ENCODE results near the gene JOSD1. TPM values are rescaled to one million over a fixed set of nuclear protein-coding genes. Genes with fewer than 3 reads are reported as not detected.
A peak's percentile ranks its signal among the peaks of the same experiment; 100 is the strongest.

Gene JOSD1
- total and polyA plus RNA-seq, 4 donors: 35.4 to 51.0 (median 39.8) TPM

DNA sequence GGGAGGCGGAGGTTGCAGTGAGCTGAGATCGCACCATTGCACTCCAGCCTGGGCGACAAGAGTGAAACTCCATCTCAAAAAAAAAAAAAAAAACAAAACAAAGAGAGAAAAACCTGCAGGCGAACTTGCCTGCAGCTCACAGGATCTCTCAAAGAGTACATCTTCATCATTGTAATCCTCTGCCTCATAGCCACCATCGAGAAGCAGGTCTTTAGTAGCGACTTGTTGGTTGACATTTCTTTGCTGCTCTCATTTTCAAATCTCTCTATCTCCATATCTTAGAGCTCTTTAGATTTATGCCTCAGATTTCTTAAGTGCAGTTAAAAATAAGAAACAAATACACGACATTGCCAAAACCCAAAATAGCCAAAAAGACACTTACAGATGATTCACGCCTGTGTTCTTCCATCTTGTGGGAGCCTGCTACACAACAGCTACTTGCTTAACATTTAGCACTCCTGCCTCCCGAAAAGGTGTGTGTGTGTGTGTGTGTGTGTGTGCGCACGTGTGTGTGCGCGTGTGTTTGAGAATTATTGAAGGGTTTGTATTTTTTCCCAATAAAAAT, 59.2 kb downstream of the JOSD1 start:
- Histone ChIP-seq H3K4me3 (ENCODE audit: low read depth, low read length) (no peak overlapping the region), H3K36me3 (ENCODE audit: control insufficient read depth, insufficient read depth, low read length) (peaks cover 35% of the 10 kb centered on the region), H3K27me3 (ENCODE audit: control insufficient read depth, insufficient read depth, low read length) (no peaks in the 10 kb centered on the region), H3K9me3 (ENCODE audit: control insufficient read depth, insufficient read depth, low read length) (no peaks in the 10 kb centered on the region), H3K27ac (ENCODE audit: low read depth, low read length) (no peak overlapping the region), H3K4me1 (ENCODE audit: control insufficient read depth, insufficient read depth, low read length) (no peaks in the 10 kb centered on the region)
- peak in 1 of 6 donors; percentile 51 for DNase-seq (ENCODE audit: low read depth in 4 of 6, low spot score in 6 of 6)
- 96% methylated on average over 4 of the region's 13 CpGs for WGBS (ENCODE audit: insufficient coverage)

DNA sequence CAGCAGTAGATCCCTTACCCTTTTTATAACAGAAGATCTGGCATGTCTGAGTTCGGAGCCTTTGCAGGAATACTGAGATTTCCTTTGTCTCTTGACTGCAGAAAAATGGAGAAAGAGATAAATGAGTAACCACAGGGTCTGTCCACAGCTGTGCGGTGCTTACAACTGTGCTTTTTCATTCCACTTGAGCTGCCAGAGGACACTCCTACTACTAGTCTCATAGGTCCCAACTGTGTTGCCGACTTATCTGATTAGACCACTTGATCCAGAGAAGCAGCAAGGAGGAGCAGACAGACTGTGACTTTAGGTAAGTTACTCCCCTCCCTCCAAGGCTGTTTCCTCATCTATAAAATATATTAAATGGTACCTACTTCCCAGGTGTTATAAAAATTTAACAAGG, 62.0 kb downstream of the JOSD1 start:
- no peaks in the 10 kb centered on the region for H3K9me3 ChIP-seq (ENCODE audit: control insufficient read depth, insufficient read depth, low read length)
- H3K36me3 ChIP-seq (ENCODE audit: control insufficient read depth, insufficient read depth, low read length): peaks cover 40% of the 10 kb centered on the region
- H3K4me3 ChIP-seq (ENCODE audit: low read depth, low read length): no peak overlapping the region
- peak in 2 of 6 donors; percentile 5 to 35 for DNase-seq (ENCODE audit: low read depth in 4 of 6, low spot score in 6 of 6)
- H3K4me1 ChIP-seq (ENCODE audit: control insufficient read depth, insufficient read depth, low read length): no peaks in the 10 kb centered on the region
- H3K27ac ChIP-seq (ENCODE audit: low read depth, low read length): no peak overlapping the region
- 60% methylated on average over 1 of the region's 3 CpGs for WGBS (ENCODE audit: insufficient coverage)
- no peaks in the 10 kb centered on the region for H3K27me3 ChIP-seq (ENCODE audit: control insufficient read depth, insufficient read depth, low read length)

DNA sequence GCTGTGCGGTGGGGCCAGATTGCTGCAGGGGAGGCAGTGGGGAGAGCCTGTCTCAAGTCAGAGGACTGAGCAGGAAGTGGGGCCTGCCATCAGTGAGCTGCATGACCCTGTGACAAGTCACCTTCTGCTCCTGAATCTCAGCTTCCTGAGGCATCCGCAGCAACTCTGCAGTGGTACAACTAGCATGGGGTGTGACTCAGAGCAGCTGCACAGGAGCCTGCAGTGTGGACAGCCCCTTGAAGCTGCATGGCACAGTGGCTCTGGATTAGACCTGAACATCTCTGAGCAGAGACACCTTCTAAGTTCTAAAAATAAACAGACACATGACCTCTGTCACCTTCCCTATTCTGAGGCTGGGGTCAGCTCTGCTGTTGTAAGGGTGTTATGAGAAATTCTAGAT, 62.5 kb downstream of the JOSD1 start:
- no peaks in the 10 kb centered on the region for H3K9me3 ChIP-seq (ENCODE audit: control insufficient read depth, insufficient read depth, low read length)
- peaks cover 42% of the 10 kb centered on the region for H3K36me3 ChIP-seq (ENCODE audit: control insufficient read depth, insufficient read depth, low read length)
- H3K27me3 ChIP-seq (ENCODE audit: control insufficient read depth, insufficient read depth, low read length): no peaks in the 10 kb centered on the region
- DNase-seq (ENCODE audit: low read depth in 4 of 6, low spot score in 6 of 6): no peak
- 94% methylated on average over 2 of the region's 2 CpGs for WGBS (ENCODE audit: insufficient coverage)
- H3K27ac ChIP-seq (ENCODE audit: low read depth, low read length): no peak overlapping the region
- no peaks in the 10 kb centered on the region for H3K4me1 ChIP-seq (ENCODE audit: control insufficient read depth, insufficient read depth, low read length)
- no peak overlapping the region for H3K4me3 ChIP-seq (ENCODE audit: low read depth, low read length)

Small RNA genes within 50 kb of the gene (small RNA-seq; reads per million reads assigned to genes)
- gene AL021707.8 (ENCODE audit: low replicate concordance): not detected

Other genes with a start within 250 kb of the JOSD1 start
- 1 to 10 TPM in 1 of 2 donors, under 1 TPM in 1; 0.79 to 1.2 TPM for gene KCNJ4, start 245.7 kb downstream of the JOSD1 start, total RNA-seq
- 1 to 10 TPM; 1.1 to 1.2 TPM for gene KCNJ4, start 245.7 kb downstream of the JOSD1 start, polyA plus RNA-seq (ENCODE audit: insufficient read length in 2 of 2)
- gene KDELR3, start 232.8 kb downstream of the JOSD1 start, total RNA-seq: 10 to 100 TPM; 24.6 to 28.5 TPM
- gene KDELR3, start 232.8 kb downstream of the JOSD1 start, polyA plus RNA-seq (ENCODE audit: insufficient read length in 2 of 2): 10 to 100 TPM in 1 of 2 donors, 1 to 10 TPM in 1; 3.8 to 11.4 TPM
- 100 to 1,000 TPM; 564 to 606 TPM for gene DDX17, start 194.6 kb downstream of the JOSD1 start, total RNA-seq
- 100 to 1,000 TPM; 546 to 591 TPM for gene DDX17, start 194.6 kb downstream of the JOSD1 start, polyA plus RNA-seq (ENCODE audit: insufficient read length in 2 of 2)
- gene DMC1, start 130.8 kb downstream of the JOSD1 start, total RNA-seq: 1 to 10 TPM; 3.8 to 3.9 TPM
- 1 to 10 TPM; 1.9 to 2.9 TPM for gene DMC1, start 130.8 kb downstream of the JOSD1 start, polyA plus RNA-seq (ENCODE audit: insufficient read length in 2 of 2)
- 1 to 10 TPM; 5.9 to 8.8 TPM for gene FAM227A, start 44.6 kb downstream of the JOSD1 start, total RNA-seq
- gene FAM227A, start 44.6 kb downstream of the JOSD1 start, polyA plus RNA-seq (ENCODE audit: insufficient read length in 2 of 2): 1 to 10 TPM; 6.5 to 9.4 TPM
- 10 to 100 TPM; 16.1 to 37.5 TPM for gene CBY1, start 44.3 kb downstream of the JOSD1 start, total RNA-seq
- 10 to 100 TPM; 38.1 to 53.0 TPM for gene CBY1, start 44.3 kb downstream of the JOSD1 start, polyA plus RNA-seq (ENCODE audit: insufficient read length in 2 of 2)
- 10 to 100 TPM; 38.4 to 52.3 TPM for gene TOMM22, start 19.0 kb downstream of the JOSD1 start, total RNA-seq
- gene TOMM22, start 19.0 kb downstream of the JOSD1 start, polyA plus RNA-seq (ENCODE audit: insufficient read length in 2 of 2): 10 to 100 TPM; 78.7 to 86.1 TPM
- 10 to 100 TPM; 25.0 to 31.8 TPM for gene GTPBP1, start 5.0 kb upstream of the JOSD1 start, total RNA-seq
- gene GTPBP1, start 5.0 kb upstream of the JOSD1 start, polyA plus RNA-seq (ENCODE audit: insufficient read length in 2 of 2): 10 to 100 TPM; 57.0 to 79.6 TPM
- 10 to 100 TPM; 33.2 to 43.6 TPM for gene SUN2, start 55.1 kb upstream of the JOSD1 start, total RNA-seq
- 10 to 100 TPM; 48.4 to 66.9 TPM for gene SUN2, start 55.1 kb upstream of the JOSD1 start, polyA plus RNA-seq (ENCODE audit: insufficient read length in 2 of 2)
- gene DNAL4, start 93.2 kb upstream of the JOSD1 start, total RNA-seq: 10 to 100 TPM in 1 of 2 donors, 1 to 10 TPM in 1; 9.0 to 31.0 TPM
- gene DNAL4, start 93.2 kb upstream of the JOSD1 start, polyA plus RNA-seq (ENCODE audit: insufficient read length in 2 of 2): 10 to 100 TPM; 20.6 to 22.7 TPM
- 10 to 100 TPM; 12.0 to 28.4 TPM for gene NPTXR, start 143.1 kb upstream of the JOSD1 start, total RNA-seq
- gene NPTXR, start 143.1 kb upstream of the JOSD1 start, polyA plus RNA-seq (ENCODE audit: insufficient read length in 2 of 2): 10 to 100 TPM; 91.2 to 94.0 TPM
- 10 to 100 TPM; 38.3 to 50.0 TPM for gene CBX6, start 171.3 kb upstream of the JOSD1 start, total RNA-seq
- gene CBX6, start 171.3 kb upstream of the JOSD1 start, polyA plus RNA-seq (ENCODE audit: insufficient read length in 2 of 2): 10 to 100 TPM; 68.9 to 70.0 TPM